Testis (tissue), 3 donors: ENCODE data around the gene SAMD4A. TPM values are rescaled to one million over a fixed set of nuclear protein-coding genes. Genes with fewer than 3 reads are reported as not detected.

Source experiments
- DNase-seq: peaks from one replicate; pipeline ENCODE4 v3.0.0-alpha.2; 2019
- H3K27ac ChIP-seq, 2 donors: fragments of 200-600 bp; sonication (generic); one replicate each; pipeline ENCODE4 v1.5.1; 2019
- H3K27me3 ChIP-seq: fragments of 200-600 bp; sonication (generic); one replicate; pipeline ENCODE4 v1.5.1; 2019
- H3K36me3 ChIP-seq: fragments of 200-600 bp; sonication (generic); one replicate; pipeline ENCODE4 v1.5.1; 2017; ENCODE audit warnings: low read depth; ENCODE audit errors: missing control alignments
- H3K4me1 ChIP-seq: fragments of 200-600 bp; sonication (generic); one replicate; pipeline ENCODE4 v1.5.1; 2019
- H3K4me3 ChIP-seq, 2 donors: fragments of 200-600 bp; sonication (generic); one replicate each; pipeline ENCODE4 v1.5.1; 2017 to 2019
- H3K9me3 ChIP-seq: fragments of 200-600 bp; sonication (generic); one replicate; pipeline ENCODE4 v1.5.1; 2017
- POLR2A ChIP-seq: fragments of 450-650 bp; IDR thresholded peaks from one replicate; pipeline ENCODE4 v1.6.1; 2017; ENCODE audit warnings: antibody characterized with exemption, mild to moderate bottlenecking, moderate library complexity
- WGBS, 2 donors: methylation state at CpG; one replicate each; pipeline ENCODE4 v1.1.5; 2018; 5-methylcytosine and 5-hydroxymethylcytosine counted together
- intact Hi-C: fragments of 100-400 bp; cut with DNase I; formaldehyde crosslinking; loops from one replicate; pipeline ENCODE4 v1.15.1; 2023; ENCODE audit warnings: low total_unique reads
- polyA plus RNA-seq: library from polyadenylated mRNA; stranded (reverse); fragments of 350-450 nt; fragmentation: Illumina TruSeq; extraction: RNeasy Lipid Tissue Mini Kit (QIAGEN cat#74804); gene quantifications from one replicate; pipeline ENCODE4 v1.2.3, GENCODE V29; 2014; ENCODE audit warnings: low read depth, low replicate concordance; ENCODE audit not compliant: insufficient read depth
- total RNA-seq, 2 donors: library from RNA; depleted of rRNA; stranded (reverse); fragments of >200 nt; gene quantifications; one replicate each; pipeline ENCODE4 v1.2.3, GENCODE V29; 2016
- TF ChIP-seq, protein P1 (sequence below), 3 experiments: fragments of 450-650 bp in 2 of 3; fragments of 200-600 bp in 1 of 3; sonication (generic) in 1 of 3; IDR thresholded peaks; one replicate each; pipeline ENCODE4 v1.5.1; 2016 to 2019; ENCODE audit warnings: antibody characterized with exemption in 3 of 3, mild to moderate bottlenecking in 2 of 3, moderate library complexity in 1 of 3

SAMD4A gene
- total and polyA plus RNA-seq, 3 donors from 2014 or later: 103 to 369 (median 259) TPM

DNA sequence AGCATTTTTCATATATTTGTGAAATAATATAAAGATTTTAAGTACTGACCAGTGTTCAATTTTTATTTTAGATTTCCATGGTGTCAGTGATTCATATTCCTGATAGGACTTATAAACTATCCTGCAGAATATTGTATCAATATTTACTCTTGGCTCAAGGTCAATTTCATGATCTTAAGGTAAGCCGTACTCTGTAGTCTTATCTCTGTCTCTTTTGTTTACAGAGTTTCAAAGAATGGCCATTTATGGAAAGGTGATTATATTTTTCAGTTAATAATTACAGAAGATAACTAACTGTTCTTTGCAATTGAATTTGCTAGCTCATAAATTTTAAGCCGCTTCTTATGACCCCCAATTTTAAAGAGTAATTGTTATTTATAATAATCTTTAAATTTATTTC lies 29.3 kb upstream of the SAMD4A start:
- Histone ChIP-seq H3K4me3 (no peak overlapping the region), H3K4me1 (no peaks in the 10 kb centered on the region), H3K36me3 (no peaks in the 10 kb centered on the region), H3K27me3 (no peaks in the 10 kb centered on the region), H3K27ac (no peak overlapping the region), H3K9me3 (no peaks in the 10 kb centered on the region)
- no peak for DNase-seq
- TF ChIP-seq, protein P1, sequence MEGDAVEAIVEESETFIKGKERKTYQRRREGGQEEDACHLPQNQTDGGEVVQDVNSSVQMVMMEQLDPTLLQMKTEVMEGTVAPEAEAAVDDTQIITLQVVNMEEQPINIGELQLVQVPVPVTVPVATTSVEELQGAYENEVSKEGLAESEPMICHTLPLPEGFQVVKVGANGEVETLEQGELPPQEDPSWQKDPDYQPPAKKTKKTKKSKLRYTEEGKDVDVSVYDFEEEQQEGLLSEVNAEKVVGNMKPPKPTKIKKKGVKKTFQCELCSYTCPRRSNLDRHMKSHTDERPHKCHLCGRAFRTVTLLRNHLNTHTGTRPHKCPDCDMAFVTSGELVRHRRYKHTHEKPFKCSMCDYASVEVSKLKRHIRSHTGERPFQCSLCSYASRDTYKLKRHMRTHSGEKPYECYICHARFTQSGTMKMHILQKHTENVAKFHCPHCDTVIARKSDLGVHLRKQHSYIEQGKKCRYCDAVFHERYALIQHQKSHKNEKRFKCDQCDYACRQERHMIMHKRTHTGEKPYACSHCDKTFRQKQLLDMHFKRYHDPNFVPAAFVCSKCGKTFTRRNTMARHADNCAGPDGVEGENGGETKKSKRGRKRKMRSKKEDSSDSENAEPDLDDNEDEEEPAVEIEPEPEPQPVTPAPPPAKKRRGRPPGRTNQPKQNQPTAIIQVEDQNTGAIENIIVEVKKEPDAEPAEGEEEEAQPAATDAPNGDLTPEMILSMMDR (IDR thresholded peaks at IDR 0.05): no peak
- TF ChIP-seq POLR2A: no peak
- WGBS, 2 donors: 74 to 90% methylated on average over 2 of the region's 2 CpGs
- intact Hi-C loops: no loop called here

DNA sequence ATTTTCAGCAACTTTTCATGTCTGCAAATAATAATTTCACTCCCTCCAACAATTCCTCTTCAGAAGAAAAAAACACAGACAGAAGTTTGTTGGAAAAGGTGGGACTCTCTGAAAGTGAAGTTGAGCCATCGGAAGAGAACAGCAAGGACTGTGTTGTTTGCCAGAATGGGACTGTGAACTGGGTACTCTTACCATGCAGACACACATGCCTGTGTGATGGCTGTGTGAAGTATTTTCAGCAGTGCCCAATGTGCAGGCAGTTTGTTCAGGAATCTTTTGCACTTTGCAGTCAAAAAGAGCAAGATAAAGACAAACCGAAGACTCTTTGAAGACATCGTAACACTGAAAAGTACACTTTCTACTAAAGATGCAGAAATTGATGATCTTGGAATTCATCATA lies 28.9 kb upstream of the SAMD4A start:
- Histone ChIP-seq H3K4me3 (no peak overlapping the region), H3K36me3 (no peaks in the 10 kb centered on the region), H3K4me1 (no peaks in the 10 kb centered on the region), H3K27ac (no peak overlapping the region), H3K27me3 (no peaks in the 10 kb centered on the region), H3K9me3 (no peaks in the 10 kb centered on the region)
- DNase-seq: no peak
- intact Hi-C loops: no loop called here
- 90 to 93% methylated on average over 3 of the region's 3 CpGs for WGBS, 2 donors
- TF ChIP-seq, protein P1 (IDR thresholded peaks at IDR 0.05): no peak
- TF ChIP-seq POLR2A: no peak

DNA sequence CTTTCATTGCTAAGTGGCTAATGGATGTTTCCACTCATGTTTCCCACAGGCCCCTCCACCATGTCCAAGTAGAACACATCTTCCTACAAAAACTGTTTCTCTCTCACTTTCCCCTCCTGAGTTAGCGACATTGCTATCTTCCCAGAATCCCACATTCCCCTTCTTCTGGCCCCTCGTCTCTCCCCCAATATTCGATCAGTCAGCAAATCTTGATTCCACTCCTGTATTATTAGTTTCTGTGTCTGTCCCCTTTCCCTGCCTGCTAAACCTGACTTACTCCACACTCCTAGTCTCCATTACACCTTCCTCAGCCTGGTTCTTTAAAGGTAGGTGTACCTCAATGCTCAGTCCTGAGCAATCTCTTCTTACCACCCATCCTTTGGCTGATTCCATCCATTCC lies 19.3 kb upstream of the SAMD4A start:
- Histone ChIP-seq H3K36me3 (no peaks in the 10 kb centered on the region), H3K27me3 (no peaks in the 10 kb centered on the region), H3K9me3 (no peaks in the 10 kb centered on the region), H3K4me1 (no peaks in the 10 kb centered on the region), H3K4me3 (no peak overlapping the region), H3K27ac (no peak overlapping the region)
- intact Hi-C loops: no loop called here
- no peak for DNase-seq
- WGBS, 2 donors: 95% methylated on average over 3 of the region's 3 CpGs
- TF ChIP-seq, protein P1 (IDR thresholded peaks at IDR 0.05): no peak
- TF ChIP-seq POLR2A: no peak

DNA sequence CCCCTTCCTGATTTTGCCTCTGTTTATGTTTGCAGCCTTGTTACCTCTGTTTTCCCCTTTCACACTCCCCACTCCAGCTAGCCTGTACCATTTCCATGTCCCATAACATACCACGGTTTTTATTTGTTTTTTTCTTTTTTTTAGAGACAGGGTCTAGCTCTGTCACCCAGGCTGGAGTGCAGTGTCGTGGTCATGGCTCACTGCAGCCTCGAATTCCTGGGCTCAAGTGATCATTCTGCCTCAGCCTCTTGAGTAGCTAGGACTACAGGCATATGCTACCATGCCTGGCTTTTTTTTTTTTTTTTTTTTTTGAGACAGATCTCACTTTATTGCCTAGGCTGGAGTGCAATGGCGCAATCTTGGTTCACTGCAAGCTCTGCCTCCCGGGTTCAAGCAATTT lies 18.4 kb upstream of the SAMD4A start:
- Histone ChIP-seq H3K27ac (no peak overlapping the region), H3K27me3 (no peaks in the 10 kb centered on the region), H3K9me3 (no peaks in the 10 kb centered on the region), H3K4me1 (no peaks in the 10 kb centered on the region), H3K36me3 (no peaks in the 10 kb centered on the region), H3K4me3 (no peak overlapping the region)
- no peak for DNase-seq
- intact Hi-C loops: no loop called here
- TF ChIP-seq, protein P1 (IDR thresholded peaks at IDR 0.05): no peak
- TF ChIP-seq POLR2A: no peak
- 87 to 93% methylated on average over 5 of the region's 5 CpGs for WGBS, 2 donors

DNA sequence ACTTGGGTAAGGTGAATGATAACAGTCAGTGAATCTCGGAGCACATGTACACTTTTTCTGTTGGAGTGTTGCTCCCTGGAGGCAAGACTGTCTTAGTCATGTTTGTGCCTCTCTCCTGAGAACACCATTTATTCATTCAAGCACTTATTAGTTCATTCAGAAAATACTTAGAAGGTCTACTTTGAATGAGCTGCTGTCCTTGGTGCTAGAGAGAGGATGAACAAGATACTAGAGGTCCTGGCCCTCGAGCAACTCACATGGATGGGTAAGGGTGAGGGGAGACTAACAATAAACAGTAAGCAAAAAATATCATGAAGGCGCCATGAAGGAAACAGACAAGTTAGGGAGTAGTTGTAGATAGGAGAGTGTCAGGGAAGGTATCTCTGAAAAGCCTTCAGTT lies 17.1 kb upstream of the SAMD4A start:
- no peaks in the 10 kb centered on the region for H3K9me3 ChIP-seq
- no peak for DNase-seq
- no peaks in the 10 kb centered on the region for H3K36me3 ChIP-seq
- no peak overlapping the region for H3K27ac ChIP-seq
- 86 to 91% methylated on average over 3 of the region's 3 CpGs for WGBS, 2 donors
- no peaks in the 10 kb centered on the region for H3K27me3 ChIP-seq
- H3K4me1 ChIP-seq: no peaks in the 10 kb centered on the region
- TF ChIP-seq POLR2A: no peak
- TF ChIP-seq, protein P1 (IDR thresholded peaks at IDR 0.05): no peak
- no peak overlapping the region for H3K4me3 ChIP-seq
- intact Hi-C loops: no loop called here
